ENCODE results near the gene WFDC5.

WFDC5 gene

GRCh38 chr20:45115386-45115774 lies 406 bp upstream of the WFDC5 start:
- DNase-seq (ENCODE audit: low spot score): no peak

- no peak for DNase-seq (ENCODE audit: low spot score)
Measured at GRCh38 chr20:45113865-45114264, 1.1 kb downstream of the WFDC5 start.

GRCh38 chr20:45112754-45113153 lies 2.2 kb downstream of the WFDC5 start:
- DNase-seq (ENCODE audit: low spot score): no peak

GRCh38 chr20:45111799-45112471 lies 3.0 kb downstream of the WFDC5 start:
- DNase-seq (ENCODE audit: low spot score): peak; percentile 10

GRCh38 chr20:45111285-45111684 lies 3.7 kb downstream of the WFDC5 start:
- no peak for DNase-seq (ENCODE audit: low spot score)

- DNase-seq (ENCODE audit: low spot score): no peak
Measured at GRCh38 chr20:45110301-45110700, 4.7 kb downstream of the WFDC5 start.

GRCh38 chr20:45109634-45110033 lies 5.3 kb downstream of the WFDC5 start:
- no peak for DNase-seq (ENCODE audit: low spot score)

- no peak for DNase-seq (ENCODE audit: low spot score)
Measured at GRCh38 chr20:45105317-45105716, 9.7 kb downstream of the WFDC5 start.

GRCh38 chr20:45104786-45105185 lies 10.2 kb downstream of the WFDC5 start:
- DNase-seq (ENCODE audit: low spot score): no peak

- no peak for DNase-seq (ENCODE audit: low spot score)
Measured at GRCh38 chr20:45103072-45103471, 11.9 kb downstream of the WFDC5 start.

GRCh38 chr20:45101333-45101850 lies 13.6 kb downstream of the WFDC5 start:
- no peak for DNase-seq (ENCODE audit: low spot score)

GRCh38 chr20:45100563-45101245 lies 14.3 kb downstream of the WFDC5 start, which contains the start of gene KCNS1:
KCNS1 (minus strand) TSS chr20:45101127; CDS start chr20:45099236, 1,891 bp downstream.
- no peak for DNase-seq (ENCODE audit: low spot score)

- no peak for DNase-seq (ENCODE audit: low spot score)
Measured at GRCh38 chr20:45098103-45098773, 16.7 kb downstream of the WFDC5 start.

GRCh38 chr20:45097485-45098102 lies 17.4 kb downstream of the WFDC5 start:
- DNase-seq (ENCODE audit: low spot score): no peak

- DNase-seq (ENCODE audit: low spot score): no peak
Measured at GRCh38 chr20:45096781-45097180, 18.2 kb downstream of the WFDC5 start.

GRCh38 chr20:45095805-45096238 lies 19.2 kb downstream of the WFDC5 start:
- DNase-seq (ENCODE audit: low spot score): peak; percentile 65

- no peak for DNase-seq (ENCODE audit: low spot score)
Measured at GRCh38 chr20:45094864-45095574, 20.0 kb downstream of the WFDC5 start.

GRCh38 chr20:45094201-45094600 lies 20.8 kb downstream of the WFDC5 start:
- DNase-seq (ENCODE audit: low spot score): no peak

- DNase-seq (ENCODE audit: low spot score): no peak
Measured at GRCh38 chr20:45092898-45093297, 22.1 kb downstream of the WFDC5 start.

- no peak for DNase-seq (ENCODE audit: low spot score)
Measured at GRCh38 chr20:45091366-45091765, 23.6 kb downstream of the WFDC5 start.

GRCh38 chr20:45090481-45090880 lies 24.5 kb downstream of the WFDC5 start:
- no peak for DNase-seq (ENCODE audit: low spot score)

GRCh38 chr20:45088247-45088646 lies 26.7 kb downstream of the WFDC5 start:
- DNase-seq (ENCODE audit: low spot score): no peak

Data from hematopoietic multipotent progenitor cell treated with erythropoietin and hydrocortisone succinate and interleukin-3 and kit ligand, for 15 days (in vitro differentiated cells).